ENCODE measurements around the gene KCTD16.

- TF ChIP-seq CTCF (IDR thresholded peaks at IDR 0.05; ENCODE audit: insufficient read depth, low read depth, low read length) (no peak), EZH2 (IDR thresholded peaks at IDR 0.05; ENCODE audit: insufficient read depth, low read length) (no peak)
Measured at GRCh38 chr5:144143625-144144024, 27.0 kb upstream of the KCTD16 start.
